K562 (cell line): ENCODE measurements around the gene GRIA3. TPM values are rescaled to one million over a fixed set of nuclear protein-coding genes. Genes with fewer than 3 reads are reported as not detected.

Experiments used
- ATAC-seq: fragments of 200-7000 bp; cut with Tn5 transposase; 3 replicates; pipeline ENCODE4 v1.9.1; 2020; ENCODE audit warnings: moderate library complexity
- BruUV-seq: library from RNA; stranded (reverse); fragments of 400-500 nt; replicated peaks from 2 replicates; lab custom pipeline; 2021; lab: Mats Ljungman, UMichigan
- CTCF ChIA-PET: fragments of 300-600 bp; formaldehyde crosslinking; extraction: SDS; loops from one replicate; lab custom pipeline; 2021; ENCODE audit warnings: low intra/inter-chr PET ratio; lab: Yijun Ruan, JAX
- POLR2A ChIA-PET: fragments of 300-600, 350-650 bp; sonication (Branson Sonifier 250); formaldehyde crosslinking; extraction: SDS; loops from one replicate; lab custom pipeline; 2021; ENCODE audit warnings: antibody characterized with exemption, inconsistent platforms; lab: Yijun Ruan, JAX
- DNase-seq, 4 experiments: peaks; one replicate each; pipeline versions ENCODE4 v3.0.0 to v3.0.0-alpha.2; 2011 to 2018; ENCODE audit warnings: low spot score in 3 of 4, mixed read lengths in 3 of 4; ENCODE audit errors: extremely low read depth in 1 of 4
- FAIRE-seq: peaks from 2 replicates; lab custom pipeline; 2011; peaks lifted over from hg19 to GRCh38; lab: Jason Lieb, UNC
- H2AFZ ChIP-seq: 2 replicates; pipeline ENCODE4 v1.6.0; 2011; ENCODE audit warnings: low read depth, low read length, control low read depth, inconsistent platforms
- H3K27ac ChIP-seq: fragments of 200-600 bp; 3 replicates; pipeline ENCODE4 v1.8.0; 2011; ENCODE audit warnings: low read depth, mild to moderate bottlenecking, control low read depth, inconsistent platforms, low read length, moderate library complexity, mixed read lengths; ENCODE audit errors: extremely low read depth
- H3K27me3 ChIP-seq, 2 experiments: fragments of 300-600 bp in 1 of 2; 2 replicates in 1 of 2; 3 replicates in 1 of 2; pipeline versions ENCODE4 v1.6.0 to v1.8.0; 2011; ENCODE audit warnings: inconsistent platforms in 2 of 2, low read length in 2 of 2, mild to moderate bottlenecking in 1 of 2, mixed read lengths in 1 of 2, moderate library complexity in 1 of 2; ENCODE audit not compliant: control insufficient read depth in 2 of 2, insufficient read depth in 2 of 2
- H3K36me3 ChIP-seq: fragments of 300-600 bp; 3 replicates; pipeline ENCODE4 v1.8.0; 2011; ENCODE audit warnings: mild to moderate bottlenecking, low read length, inconsistent platforms; ENCODE audit not compliant: control insufficient read depth, insufficient read depth
- H3K4me1 ChIP-seq, 2 experiments: fragments of 200-600 bp in 1 of 2; replicated peaks in 1 of 2; 2 replicates in 1 of 2; 3 replicates in 1 of 2; pipeline versions ENCODE4 v1.5.1 to v1.8.0; 2011; ENCODE audit warnings: inconsistent platforms in 2 of 2, low read length in 2 of 2, mild to moderate bottlenecking in 1 of 2, mixed read lengths in 1 of 2, moderate library complexity in 1 of 2; ENCODE audit not compliant: control insufficient read depth in 2 of 2, insufficient read depth in 2 of 2
- H3K4me2 ChIP-seq: 2 replicates; pipeline ENCODE4 v1.6.1; 2011; ENCODE audit warnings: low read length, control low read depth, inconsistent platforms, mixed read lengths; ENCODE audit not compliant: insufficient read depth
- H3K4me3 ChIP-seq: fragments of 200-600 bp; sonication (generic), shearing (Covaris generic); 2 replicates; pipeline ENCODE4 v1.5.1; 2016; ENCODE audit warnings: control low read depth, inconsistent platforms
- H3K79me2 ChIP-seq: fragments of 200-600 bp; 3 replicates; pipeline ENCODE4 v1.8.0; 2011; ENCODE audit warnings: low read length, inconsistent platforms; ENCODE audit not compliant: control insufficient read depth, insufficient read depth
- H3K9ac ChIP-seq, 2 experiments: 2 replicates each; pipeline versions ENCODE4 v1.6.0 to v1.6.1; 2011; ENCODE audit warnings: low read depth in 2 of 2, low read length in 2 of 2, control low read depth in 1 of 2, inconsistent platforms in 1 of 2, mild to moderate bottlenecking in 1 of 2, mixed read lengths in 1 of 2; ENCODE audit not compliant: insufficient read depth in 1 of 2
- H3K9me1 ChIP-seq: one replicate; pipeline ENCODE4 v1.6.0; 2011; ENCODE audit warnings: inconsistent platforms, mild to moderate bottlenecking, low read length, moderate library complexity; ENCODE audit not compliant: control insufficient read depth, insufficient read depth
- H3K9me3 ChIP-seq: replicated peaks from 2 replicates; pipeline ENCODE4 v1.5.1; 2011; ENCODE audit warnings: low read depth, low read length, inconsistent platforms; ENCODE audit not compliant: control insufficient read depth, insufficient read depth
- H4K20me1 ChIP-seq: replicated peaks from 2 replicates; pipeline ENCODE4 v1.6.1; 2011; ENCODE audit warnings: low read length, inconsistent platforms, mixed read lengths; ENCODE audit not compliant: control insufficient read depth, insufficient read depth
- C11orf30 ChIP-seq: fragments of 450-650 bp; IDR thresholded peaks from 2 replicates; pipeline ENCODE4 v1.6.1; 2016; ENCODE audit warnings: low read depth, mild to moderate bottlenecking
- COPS2 ChIP-seq: fragments of 450-650 bp; conservative IDR thresholded peaks from 2 replicates; pipeline ENCODE4 v1.6.1; 2016; ENCODE audit warnings: mild to moderate bottlenecking, moderate library complexity
- ETV1 ChIP-seq: fragments of 450-650 bp; conservative IDR thresholded peaks from 2 replicates; pipeline ENCODE4 v1.6.1; 2016; ENCODE audit warnings: missing genetic modification characterization, control low read depth, low read depth, missing compliant biosample characterization
- GTF3C2 ChIP-seq: IDR thresholded peaks from 3 replicates; pipeline ENCODE4 v1.6.1; 2011; ENCODE audit warnings: borderline replicate concordance, mild to moderate bottlenecking, moderate library complexity; ENCODE audit not compliant: insufficient read length; ENCODE audit errors: extremely low read depth
- MAFF ChIP-seq: IDR thresholded peaks from 2 replicates; pipeline ENCODE4 v1.6.1; 2012; ENCODE audit warnings: low read length, improper control_type of control experiment
- MEF2D ChIP-seq: conservative IDR thresholded peaks from 2 replicates; pipeline ENCODE4 v1.6.1; 2016; ENCODE audit warnings: low read depth, missing genetic modification characterization, missing compliant biosample characterization
- MLX ChIP-seq, 2 experiments: fragments of 450-650 bp in 1 of 2; sonication (generic) in 1 of 2; formaldehyde crosslinking; conservative IDR thresholded peaks; 2 replicates each; pipeline versions ENCODE4 v1.4.0 to v1.8.1; 2020 to 2022; ENCODE audit warnings: mild to moderate bottlenecking in 1 of 2, missing genetic modification reagents in 1 of 2
- MTA2 ChIP-seq: fragments of 450-650 bp; IDR thresholded peaks from 2 replicates; pipeline ENCODE4 v1.6.1; 2016; ENCODE audit warnings: low read depth
- WGBS: fragments of 100-300 bp; shearing (Covaris generic); methylation state at CpG from one replicate; pipeline ENCODE4 v1.1.6; 2016; ENCODE audit warnings: low coverage, mixed read lengths; ENCODE audit not compliant: insufficient coverage; ENCODE audit errors: missing lambda C conversion rate; 5-methylcytosine and 5-hydroxymethylcytosine counted together
- in situ Hi-C: fragments of 300-500 bp; cut with MboI; formaldehyde crosslinking; loops from 4 replicates; pipeline ENCODE4 v1.15.0; 2018; ENCODE audit warnings: inconsistent platforms, mixed read lengths
- intact Hi-C: fragments of 100-400 bp; cut with micrococcal nuclease; formaldehyde crosslinking; loops from 2 replicates; pipeline ENCODE4 v1.14.2; 2022
- polyA plus RNA-seq, 8 experiments: library from polyadenylated mRNA; depleted of rRNA in 4 of 8; stranded (reverse) in 5 of 8; unstranded in 3 of 8; fragments of >200 nt; fragmentation: Nextera tagmentation in 2 of 8; fragmentation: Illumina TruSeq in 1 of 8; extraction: Ambion mirVana in 2 of 8; extraction: Trizol in 1 of 8; gene quantifications; 2 replicates each; pipeline versions ENCODE4 v1.2.1 to v1.2.3, GENCODE V29; 2011 to 2014; ENCODE audit warnings: inconsistent platforms in 1 of 8, missing spikeins in 1 of 8
- total RNA-seq, 7 experiments: library from RNA; depleted of rRNA in 6 of 7; stranded (reverse); fragments of >200 nt in 6 of 7; fragmentation: Illumina TruSeq in 2 of 7; extraction: Trizol in 2 of 7; gene quantifications; 2 replicates each; pipeline versions ENCODE4 v1.2.1 to v1.2.3, GENCODE V29; 2011 to 2021; ENCODE audit warnings: low replicate concordance in 1 of 7
- TF ChIP-seq, protein P1 (sequence below): fragments of 250-450 bp; sonication (Bioruptor Pico); IDR thresholded peaks from 2 replicates; pipeline ENCODE4 v1.9.0; 2021; ENCODE audit warnings: mild to moderate bottlenecking
- TF ChIP-seq, protein P2 (sequence below): fragments of 250-450 bp; sonication (Bioruptor Pico); IDR thresholded peaks from 2 replicates; pipeline ENCODE4 v1.8.0; 2022; ENCODE audit warnings: inconsistent platforms
- TF ChIP-seq, protein P3 (sequence below): fragments of 250-450 bp; sonication (Bioruptor Pico); IDR thresholded peaks from 2 replicates; pipeline ENCODE4 v1.8.0; 2021; ENCODE audit warnings: mild to moderate bottlenecking, moderate library complexity
- TF ChIP-seq, protein P4 (sequence below): fragments of 450-650 bp; conservative IDR thresholded peaks from 2 replicates; pipeline ENCODE4 v1.6.1; 2016; ENCODE audit warnings: missing genetic modification characterization, low read depth, mild to moderate bottlenecking, control low read depth, missing compliant biosample characterization

GRIA3 gene
- total and polyA plus RNA-seq, 9 of the 15 experiments (the other 6 are each of a cell fraction or from before 2014, with no cell fraction given): 0.10 TPM; not detected in 8

- CTCF ChIA-PET: no interaction called here
- no peaks in the 10 kb centered on the region for H3K9me1 ChIP-seq
- BruUV-seq: no TSS peak
- no peaks in the 10 kb centered on the region for H3K27me3 ChIP-seq
- WGBS: 22% methylated on average over 1 of the region's 1 CpG
- intact Hi-C loops: loop anchor here (5.0 to 10.0 kb wide), 2 partner anchors 90 to 317 kb away; no protein-coding TSS in a partner anchor
- no peaks in the 10 kb centered on the region for H4K20me1 ChIP-seq
- POLR2A ChIA-PET: no interaction called here
- DNase-seq (peak in 2 of 4 experiments; percentile 6 to 12), ATAC-seq (peak; percentile 70), FAIRE-seq (peak; percentile 56)
- no peak overlapping the region for H3K9ac ChIP-seq
- H3K4me2 ChIP-seq: no peak overlapping the region
- peaks cover 0 to 19% of the 10 kb centered on the region in 2 experiments; a peak in 2 of 5 replicates for H3K4me1 ChIP-seq
- H3K27ac ChIP-seq: no peak overlapping the region
- in situ Hi-C loops: no loop called here
- H3K36me3 ChIP-seq: no peaks in the 10 kb centered on the region
- H2AFZ ChIP-seq: no peak overlapping the region
- no peak overlapping the region for H3K4me3 ChIP-seq
- no peaks in the 10 kb centered on the region for H3K9me3 ChIP-seq
- no peaks in the 10 kb centered on the region for H3K79me2 ChIP-seq
- TF ChIP-seq, protein P1, sequence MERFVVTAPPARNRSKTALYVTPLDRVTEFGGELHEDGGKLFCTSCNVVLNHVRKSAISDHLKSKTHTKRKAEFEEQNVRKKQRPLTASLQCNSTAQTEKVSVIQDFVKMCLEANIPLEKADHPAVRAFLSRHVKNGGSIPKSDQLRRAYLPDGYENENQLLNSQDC (CRISPR knock-in tag): no peak
- TF ChIP-seq C11orf30 (peak; percentile 59), MLX (CRISPR knock-in tag; conservative IDR thresholded peaks at IDR 0.05) (no peak), GTF3C2 (no peak), MTA2 (no peak), MAFF (no peak), COPS2 (no peak), ETV1 (tag) (no peak), MEF2D (tag) (no peak)
- TF ChIP-seq, protein P2, sequence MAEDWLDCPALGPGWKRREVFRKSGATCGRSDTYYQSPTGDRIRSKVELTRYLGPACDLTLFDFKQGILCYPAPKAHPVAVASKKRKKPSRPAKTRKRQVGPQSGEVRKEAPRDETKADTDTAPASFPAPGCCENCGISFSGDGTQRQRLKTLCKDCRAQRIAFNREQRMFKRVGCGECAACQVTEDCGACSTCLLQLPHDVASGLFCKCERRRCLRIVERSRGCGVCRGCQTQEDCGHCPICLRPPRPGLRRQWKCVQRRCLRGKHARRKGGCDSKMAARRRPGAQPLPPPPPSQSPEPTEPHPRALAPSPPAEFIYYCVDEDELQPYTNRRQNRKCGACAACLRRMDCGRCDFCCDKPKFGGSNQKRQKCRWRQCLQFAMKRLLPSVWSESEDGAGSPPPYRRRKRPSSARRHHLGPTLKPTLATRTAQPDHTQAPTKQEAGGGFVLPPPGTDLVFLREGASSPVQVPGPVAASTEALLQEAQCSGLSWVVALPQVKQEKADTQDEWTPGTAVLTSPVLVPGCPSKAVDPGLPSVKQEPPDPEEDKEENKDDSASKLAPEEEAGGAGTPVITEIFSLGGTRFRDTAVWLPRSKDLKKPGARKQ (CRISPR knock-in tag): no peak
- TF ChIP-seq, protein P3, sequence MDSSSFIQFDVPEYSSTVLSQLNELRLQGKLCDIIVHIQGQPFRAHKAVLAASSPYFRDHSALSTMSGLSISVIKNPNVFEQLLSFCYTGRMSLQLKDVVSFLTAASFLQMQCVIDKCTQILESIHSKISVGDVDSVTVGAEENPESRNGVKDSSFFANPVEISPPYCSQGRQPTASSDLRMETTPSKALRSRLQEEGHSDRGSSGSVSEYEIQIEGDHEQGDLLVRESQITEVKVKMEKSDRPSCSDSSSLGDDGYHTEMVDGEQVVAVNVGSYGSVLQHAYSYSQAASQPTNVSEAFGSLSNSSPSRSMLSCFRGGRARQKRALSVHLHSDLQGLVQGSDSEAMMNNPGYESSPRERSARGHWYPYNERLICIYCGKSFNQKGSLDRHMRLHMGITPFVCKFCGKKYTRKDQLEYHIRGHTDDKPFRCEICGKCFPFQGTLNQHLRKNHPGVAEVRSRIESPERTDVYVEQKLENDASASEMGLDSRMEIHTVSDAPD (CRISPR knock-in tag): no peak
- TF ChIP-seq, protein P4, sequence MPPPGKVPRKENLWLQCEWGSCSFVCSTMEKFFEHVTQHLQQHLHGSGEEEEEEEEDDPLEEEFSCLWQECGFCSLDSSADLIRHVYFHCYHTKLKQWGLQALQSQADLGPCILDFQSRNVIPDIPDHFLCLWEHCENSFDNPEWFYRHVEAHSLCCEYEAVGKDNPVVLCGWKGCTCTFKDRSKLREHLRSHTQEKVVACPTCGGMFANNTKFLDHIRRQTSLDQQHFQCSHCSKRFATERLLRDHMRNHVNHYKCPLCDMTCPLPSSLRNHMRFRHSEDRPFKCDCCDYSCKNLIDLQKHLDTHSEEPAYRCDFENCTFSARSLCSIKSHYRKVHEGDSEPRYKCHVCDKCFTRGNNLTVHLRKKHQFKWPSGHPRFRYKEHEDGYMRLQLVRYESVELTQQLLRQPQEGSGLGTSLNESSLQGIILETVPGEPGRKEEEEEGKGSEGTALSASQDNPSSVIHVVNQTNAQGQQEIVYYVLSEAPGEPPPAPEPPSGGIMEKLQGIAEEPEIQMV: no peak
Observed at GRCh38 chrX:123454712-123455431, 270.8 kb downstream of the GRIA3 start.
